ENCODE results near the gene CPNE4.

Gene CPNE4

DNA sequence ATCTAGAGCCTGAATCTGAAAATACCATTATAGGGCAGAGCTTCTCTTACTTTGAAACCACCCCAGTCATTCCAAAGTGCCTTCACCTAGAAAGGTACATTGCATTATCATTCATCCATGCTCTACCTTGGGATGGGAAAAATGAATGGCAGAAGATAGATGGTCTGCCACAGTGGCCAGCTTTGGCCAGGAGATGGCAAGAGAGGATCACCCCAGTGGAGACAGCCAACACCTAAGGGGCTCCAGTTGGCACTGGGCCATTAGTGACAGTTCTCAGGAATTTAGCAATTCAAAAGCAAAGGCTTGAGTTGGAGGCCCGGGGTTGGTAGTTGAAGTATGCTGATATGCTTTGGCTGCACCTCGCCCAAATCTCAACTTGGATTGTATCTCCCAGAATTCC lies 278.4 kb downstream of the CPNE4 start:
- H3K27me3 ChIP-seq (ENCODE audit: insufficient read depth, poor library complexity, severe bottlenecking) = no peaks in the 10 kb centered on the region
- ATAC-seq (ENCODE audit: low read depth) = no peak
- TF ChIP-seq, protein P1, sequence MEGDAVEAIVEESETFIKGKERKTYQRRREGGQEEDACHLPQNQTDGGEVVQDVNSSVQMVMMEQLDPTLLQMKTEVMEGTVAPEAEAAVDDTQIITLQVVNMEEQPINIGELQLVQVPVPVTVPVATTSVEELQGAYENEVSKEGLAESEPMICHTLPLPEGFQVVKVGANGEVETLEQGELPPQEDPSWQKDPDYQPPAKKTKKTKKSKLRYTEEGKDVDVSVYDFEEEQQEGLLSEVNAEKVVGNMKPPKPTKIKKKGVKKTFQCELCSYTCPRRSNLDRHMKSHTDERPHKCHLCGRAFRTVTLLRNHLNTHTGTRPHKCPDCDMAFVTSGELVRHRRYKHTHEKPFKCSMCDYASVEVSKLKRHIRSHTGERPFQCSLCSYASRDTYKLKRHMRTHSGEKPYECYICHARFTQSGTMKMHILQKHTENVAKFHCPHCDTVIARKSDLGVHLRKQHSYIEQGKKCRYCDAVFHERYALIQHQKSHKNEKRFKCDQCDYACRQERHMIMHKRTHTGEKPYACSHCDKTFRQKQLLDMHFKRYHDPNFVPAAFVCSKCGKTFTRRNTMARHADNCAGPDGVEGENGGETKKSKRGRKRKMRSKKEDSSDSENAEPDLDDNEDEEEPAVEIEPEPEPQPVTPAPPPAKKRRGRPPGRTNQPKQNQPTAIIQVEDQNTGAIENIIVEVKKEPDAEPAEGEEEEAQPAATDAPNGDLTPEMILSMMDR (IDR thresholded peaks at IDR 0.05; ENCODE audit: poor library complexity, severe bottlenecking) = no peak
- no peaks in the 10 kb centered on the region for H3K36me3 ChIP-seq (ENCODE audit: low read depth)
- no peak overlapping the region for H3K4me3 ChIP-seq (ENCODE audit: severe bottlenecking)
- H3K27ac ChIP-seq (ENCODE audit: poor library complexity, severe bottlenecking) = no peak overlapping the region
- no peaks in the 10 kb centered on the region for H3K4me1 ChIP-seq (ENCODE audit: insufficient read depth, poor library complexity, severe bottlenecking)
- no peak for DNase-seq (ENCODE audit: low spot score)
- H3K9me3 ChIP-seq (ENCODE audit: severe bottlenecking) = no peaks in the 10 kb centered on the region

DNA sequence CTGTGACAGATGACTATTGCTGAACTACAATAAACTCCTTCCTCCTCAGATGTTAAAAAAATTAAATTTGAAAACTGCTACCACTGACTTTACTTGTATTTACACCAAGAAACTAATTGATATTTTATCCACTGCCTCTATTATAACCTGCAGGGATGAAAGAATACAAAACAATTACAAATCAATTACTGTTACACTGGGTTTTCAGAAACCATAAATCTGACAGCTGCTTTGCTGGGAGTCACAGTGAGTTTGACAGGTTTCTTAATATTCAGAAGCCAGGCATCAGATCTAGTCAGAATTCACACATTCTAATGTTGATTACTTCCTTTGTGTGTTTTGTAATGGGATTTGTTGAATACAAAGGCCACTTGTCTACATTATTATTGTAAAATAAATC lies 279.4 kb downstream of the CPNE4 start:
- TF ChIP-seq, protein P1 (IDR thresholded peaks at IDR 0.05; ENCODE audit: poor library complexity, severe bottlenecking) = no peak
- DNase-seq (ENCODE audit: low spot score) (no peak), ATAC-seq (ENCODE audit: low read depth) (no peak)
- no peak overlapping the region for H3K4me3 ChIP-seq (ENCODE audit: severe bottlenecking)
- no peaks in the 10 kb centered on the region for H3K27me3 ChIP-seq (ENCODE audit: insufficient read depth, poor library complexity, severe bottlenecking)
- H3K36me3 ChIP-seq (ENCODE audit: low read depth) = no peaks in the 10 kb centered on the region
- no peak overlapping the region for H3K27ac ChIP-seq (ENCODE audit: poor library complexity, severe bottlenecking)
- no peaks in the 10 kb centered on the region for H3K9me3 ChIP-seq (ENCODE audit: severe bottlenecking)
- no peaks in the 10 kb centered on the region for H3K4me1 ChIP-seq (ENCODE audit: insufficient read depth, poor library complexity, severe bottlenecking)

DNA sequence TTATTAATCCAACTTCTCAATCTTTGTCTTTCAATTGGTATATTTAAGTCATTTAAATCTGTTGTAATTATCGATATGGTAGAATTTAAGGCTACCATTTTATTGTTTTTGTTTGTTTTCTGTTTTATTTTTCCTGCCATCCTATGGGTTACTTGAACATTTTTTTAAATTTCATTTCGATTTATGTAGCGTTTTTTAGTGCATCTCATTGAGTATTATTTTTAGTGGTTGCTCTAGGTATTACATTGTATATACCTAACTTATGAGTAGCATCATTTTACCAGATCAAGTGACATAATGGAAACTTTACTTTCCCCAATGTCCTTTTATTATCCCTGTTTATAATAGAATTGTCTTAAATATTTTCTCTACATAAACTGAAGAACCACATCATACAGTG lies 284.6 kb downstream of the CPNE4 start:
- TF ChIP-seq, protein P1 (IDR thresholded peaks at IDR 0.05; ENCODE audit: poor library complexity, severe bottlenecking) = no peak
- Histone ChIP-seq H3K9me3 (ENCODE audit: severe bottlenecking) (no peaks in the 10 kb centered on the region), H3K4me1 (ENCODE audit: insufficient read depth, poor library complexity, severe bottlenecking) (no peaks in the 10 kb centered on the region), H3K36me3 (ENCODE audit: low read depth) (no peaks in the 10 kb centered on the region), H3K27me3 (ENCODE audit: insufficient read depth, poor library complexity, severe bottlenecking) (no peaks in the 10 kb centered on the region), H3K27ac (ENCODE audit: poor library complexity, severe bottlenecking) (no peak overlapping the region), H3K4me3 (ENCODE audit: severe bottlenecking) (no peak overlapping the region)
- DNase-seq (ENCODE audit: low spot score) (no peak), ATAC-seq (ENCODE audit: low read depth) (no peak)

DNA sequence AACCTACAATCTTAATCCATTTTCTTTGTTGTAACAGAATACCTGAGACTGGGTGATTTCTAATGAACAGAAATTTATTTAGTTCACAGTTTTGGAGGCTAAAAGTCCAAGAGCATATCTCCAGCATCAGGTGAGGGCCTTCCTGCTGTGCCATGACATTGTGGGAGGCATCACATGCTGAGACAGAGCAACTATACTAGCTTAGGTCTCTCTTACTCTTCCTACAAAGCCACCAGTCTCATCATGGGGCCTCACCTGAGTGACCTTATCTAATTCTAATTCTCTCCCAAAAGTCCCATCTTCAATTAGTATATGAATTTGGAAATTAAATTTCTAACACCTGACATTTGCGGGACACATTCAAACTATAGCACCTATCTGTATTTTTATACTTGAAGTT lies 285.0 kb downstream of the CPNE4 start:
- Histone ChIP-seq H3K9me3 (ENCODE audit: severe bottlenecking) (no peaks in the 10 kb centered on the region), H3K36me3 (ENCODE audit: low read depth) (no peaks in the 10 kb centered on the region), H3K27me3 (ENCODE audit: insufficient read depth, poor library complexity, severe bottlenecking) (no peaks in the 10 kb centered on the region), H3K4me3 (ENCODE audit: severe bottlenecking) (no peak overlapping the region), H3K4me1 (ENCODE audit: insufficient read depth, poor library complexity, severe bottlenecking) (no peaks in the 10 kb centered on the region), H3K27ac (ENCODE audit: poor library complexity, severe bottlenecking) (no peak overlapping the region)
- DNase-seq (ENCODE audit: low spot score) = no peak
- no peak for ATAC-seq (ENCODE audit: low read depth)
- TF ChIP-seq, protein P1 (IDR thresholded peaks at IDR 0.05; ENCODE audit: poor library complexity, severe bottlenecking) = no peak

DNA sequence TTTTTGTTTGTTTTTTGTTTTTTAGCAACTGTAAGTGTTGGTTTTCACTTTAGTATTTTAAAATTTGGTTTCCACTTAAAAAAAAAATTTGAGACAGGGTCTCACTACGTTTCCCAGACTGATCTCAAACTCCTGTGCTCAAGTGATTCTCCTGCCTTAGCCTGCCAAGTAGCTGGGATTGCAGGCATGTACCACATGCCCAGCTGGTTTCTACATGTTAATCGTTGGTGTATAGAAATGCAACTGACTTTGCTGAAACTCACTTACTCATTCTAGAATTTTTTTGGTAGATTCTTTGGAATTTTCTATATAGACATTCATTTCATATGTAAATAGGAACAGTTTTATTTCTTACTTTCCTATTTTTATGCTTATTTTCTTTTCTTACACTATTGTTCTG lies 287.3 kb downstream of the CPNE4 start:
- TF ChIP-seq, protein P1 (IDR thresholded peaks at IDR 0.05; ENCODE audit: poor library complexity, severe bottlenecking) = no peak
- H3K9me3 ChIP-seq (ENCODE audit: severe bottlenecking) = no peaks in the 10 kb centered on the region
- no peak overlapping the region for H3K27ac ChIP-seq (ENCODE audit: poor library complexity, severe bottlenecking)
- no peaks in the 10 kb centered on the region for H3K36me3 ChIP-seq (ENCODE audit: low read depth)
- H3K4me1 ChIP-seq (ENCODE audit: insufficient read depth, poor library complexity, severe bottlenecking) = no peaks in the 10 kb centered on the region
- no peaks in the 10 kb centered on the region for H3K27me3 ChIP-seq (ENCODE audit: insufficient read depth, poor library complexity, severe bottlenecking)
- H3K4me3 ChIP-seq (ENCODE audit: severe bottlenecking) = no peak overlapping the region
- DNase-seq (ENCODE audit: low spot score) (no peak), ATAC-seq (ENCODE audit: low read depth) (no peak)
